Activated CD8-positive, alpha-beta memory T cell treated with anti-CD3 and anti-CD28 coated beads for 1 hour (primary cell): Measurements from ENCODE around the gene RCHY1.

Experiments
- DNase-seq, 2 donors: peaks; one replicate each; pipeline ENCODE4 v3.0.0-alpha.2; 2020; ENCODE audit warnings: low read depth in 1 of 2; ENCODE audit errors: extremely low read depth in 1 of 2

RCHY1 gene

DNA sequence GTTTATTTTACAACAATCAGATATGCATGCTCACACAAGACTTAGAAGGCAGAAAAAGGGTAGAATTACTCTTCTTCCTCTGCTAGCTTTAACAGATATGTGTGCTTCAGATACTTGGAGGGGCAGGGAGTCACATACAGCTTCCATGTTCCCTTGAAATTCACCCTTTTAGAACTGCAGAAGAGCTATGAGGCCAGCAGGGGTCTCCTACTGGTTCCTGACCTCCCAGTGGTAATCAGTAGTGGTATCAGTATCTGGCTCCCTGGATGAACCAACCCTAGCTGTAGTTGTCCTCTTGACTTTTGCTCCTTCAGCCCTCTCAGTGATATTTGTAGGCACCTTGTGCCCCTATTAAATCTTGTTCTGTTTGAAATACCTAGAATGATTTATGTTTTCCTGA, 81.5 kb downstream of the RCHY1 start:
- no peak for DNase-seq

DNA sequence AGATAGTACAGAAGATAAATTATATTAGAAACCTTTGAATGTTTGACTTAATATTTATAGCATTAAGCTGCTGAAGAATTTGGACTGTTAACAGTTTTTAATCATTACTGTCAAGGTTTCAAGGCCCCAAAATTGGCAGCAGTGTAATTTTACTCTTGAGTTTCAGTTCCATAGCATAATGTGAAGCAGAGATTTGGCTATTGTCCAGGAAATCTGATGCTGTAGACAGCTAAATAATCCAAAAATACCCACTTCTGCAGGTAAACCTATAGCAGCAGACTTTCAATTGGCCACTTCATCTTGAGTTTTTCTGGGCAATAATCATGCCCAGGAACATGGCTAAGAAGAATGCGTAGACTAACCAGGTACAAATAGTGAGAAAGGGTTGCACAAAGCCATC, 85.0 kb downstream of the RCHY1 start:
- no peak for DNase-seq
